Activated B cell treated with CpG ODN at 0.5 μM for 24 hours (primary cell): ENCODE data around the gene LBHD1. TPM values are rescaled to one million over a fixed set of nuclear protein-coding genes. Genes with fewer than 3 reads are reported as not detected.

ENCODE experiments used
- ATAC-seq: fragments of 200-7000 bp; cut with Tn5 transposase; one replicate; pipeline ENCODE4 v1.10.0; 2021; ENCODE audit warnings: low read depth, mild to moderate bottlenecking, moderate library complexity
- CTCF ChIA-PET: fragments of 350-600 bp; sonication (Branson Sonifier 250); formaldehyde crosslinking; loops from one replicate; lab custom pipeline; 2021; ENCODE audit warnings: antibody characterized with exemption; lab: Charles Lee
- POLR2A ChIA-PET: fragments of 350-600 bp; sonication (Branson Sonifier 250); formaldehyde crosslinking; loops from one replicate; lab custom pipeline; 2021; ENCODE audit warnings: antibody characterized with exemption; lab: Charles Lee
- DNase-seq: peaks from one replicate; pipeline ENCODE4 v3.0.0; 2022
- H3K27ac Mint-ChIP-seq: one replicate; pipeline ENCODE4 v1.8.0; 2020; ENCODE audit warnings: mixed read lengths
- H3K27me3 Mint-ChIP-seq: one replicate; pipeline ENCODE4 v1.8.0; 2021; ENCODE audit warnings: mixed read lengths
- H3K36me3 Mint-ChIP-seq: one replicate; pipeline ENCODE4 v1.8.0; 2021; ENCODE audit warnings: low read depth, mixed read lengths
- H3K4me1 Mint-ChIP-seq: one replicate; pipeline ENCODE4 v1.8.0; 2021; ENCODE audit warnings: mixed read lengths
- H3K4me3 Mint-ChIP-seq: one replicate; pipeline ENCODE4 v1.8.0; 2020; ENCODE audit warnings: mild to moderate bottlenecking, mixed read lengths
- H3K9me3 Mint-ChIP-seq: one replicate; pipeline ENCODE4 v1.8.0; 2020; ENCODE audit warnings: mixed read lengths
- intact Hi-C: fragments of 100-400 bp; cut with micrococcal nuclease; formaldehyde crosslinking; loops from one replicate; pipeline ENCODE4 v1.15.1; 2024
- total RNA-seq: library from RNA; stranded (reverse); gene quantifications from 2 replicates; pipeline ENCODE4 v1.2.3, GENCODE V29; 2022
- TF ChIP-seq, protein P1 (sequence below): fragments of 200-600 bp; IDR thresholded peaks from one replicate; pipeline ENCODE4 v1.8.0; 2022; ENCODE audit warnings: antibody characterized with exemption, mild to moderate bottlenecking

LBHD1 gene
- total RNA-seq, 1 donor from 2014 or later = 24.9 TPM

DNA sequence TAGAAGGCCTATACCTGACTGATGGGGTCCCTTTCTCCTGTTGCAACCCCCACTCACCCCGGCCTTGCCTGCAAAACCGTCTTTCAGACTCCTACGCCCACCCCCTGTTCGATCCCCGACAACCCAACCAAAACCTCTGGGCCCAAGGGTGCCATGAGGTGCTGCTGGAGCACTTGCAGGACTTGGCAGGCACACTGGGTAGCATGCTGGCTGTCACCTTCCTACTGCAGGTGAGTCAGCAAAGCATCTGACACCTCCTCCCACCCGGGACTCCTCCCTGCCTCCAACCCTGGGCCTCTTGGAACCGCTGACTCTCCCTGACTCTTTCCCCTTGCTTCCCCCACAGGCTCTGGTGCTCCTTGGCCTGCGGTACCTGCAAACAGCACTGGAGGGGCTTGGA is 57.8 kb downstream of the LBHD1 start:
- TF ChIP-seq, protein P1, sequence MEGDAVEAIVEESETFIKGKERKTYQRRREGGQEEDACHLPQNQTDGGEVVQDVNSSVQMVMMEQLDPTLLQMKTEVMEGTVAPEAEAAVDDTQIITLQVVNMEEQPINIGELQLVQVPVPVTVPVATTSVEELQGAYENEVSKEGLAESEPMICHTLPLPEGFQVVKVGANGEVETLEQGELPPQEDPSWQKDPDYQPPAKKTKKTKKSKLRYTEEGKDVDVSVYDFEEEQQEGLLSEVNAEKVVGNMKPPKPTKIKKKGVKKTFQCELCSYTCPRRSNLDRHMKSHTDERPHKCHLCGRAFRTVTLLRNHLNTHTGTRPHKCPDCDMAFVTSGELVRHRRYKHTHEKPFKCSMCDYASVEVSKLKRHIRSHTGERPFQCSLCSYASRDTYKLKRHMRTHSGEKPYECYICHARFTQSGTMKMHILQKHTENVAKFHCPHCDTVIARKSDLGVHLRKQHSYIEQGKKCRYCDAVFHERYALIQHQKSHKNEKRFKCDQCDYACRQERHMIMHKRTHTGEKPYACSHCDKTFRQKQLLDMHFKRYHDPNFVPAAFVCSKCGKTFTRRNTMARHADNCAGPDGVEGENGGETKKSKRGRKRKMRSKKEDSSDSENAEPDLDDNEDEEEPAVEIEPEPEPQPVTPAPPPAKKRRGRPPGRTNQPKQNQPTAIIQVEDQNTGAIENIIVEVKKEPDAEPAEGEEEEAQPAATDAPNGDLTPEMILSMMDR = no peak
- Mint-ChIP-seq H3K9me3 (no peaks in the 10 kb centered on the region), H3K4me3 (no peak overlapping the region), H3K36me3 (peaks cover 40% of the 10 kb centered on the region), H3K27me3 (no peaks in the 10 kb centered on the region), H3K4me1 (peaks cover 18% of the 10 kb centered on the region), H3K27ac (peak overlapping the region; percentile 65)
- ChIA-PET CTCF (no interaction called here), POLR2A (interaction anchor here (1.4 to 5.8 kb wide), 4 partner anchors 13 to 64 kb away, joined by 4 to 63 read pairs (median 28); partner anchors contain the start of genes EEF1G, MTA2, TUT1 and UBXN1)
- intact Hi-C loops = loop anchor here (5.0 kb wide), 1 partner anchor 228 kb away; no protein-coding TSS in a partner anchor
- DNase-seq (no peak), ATAC-seq (no peak)

DNA sequence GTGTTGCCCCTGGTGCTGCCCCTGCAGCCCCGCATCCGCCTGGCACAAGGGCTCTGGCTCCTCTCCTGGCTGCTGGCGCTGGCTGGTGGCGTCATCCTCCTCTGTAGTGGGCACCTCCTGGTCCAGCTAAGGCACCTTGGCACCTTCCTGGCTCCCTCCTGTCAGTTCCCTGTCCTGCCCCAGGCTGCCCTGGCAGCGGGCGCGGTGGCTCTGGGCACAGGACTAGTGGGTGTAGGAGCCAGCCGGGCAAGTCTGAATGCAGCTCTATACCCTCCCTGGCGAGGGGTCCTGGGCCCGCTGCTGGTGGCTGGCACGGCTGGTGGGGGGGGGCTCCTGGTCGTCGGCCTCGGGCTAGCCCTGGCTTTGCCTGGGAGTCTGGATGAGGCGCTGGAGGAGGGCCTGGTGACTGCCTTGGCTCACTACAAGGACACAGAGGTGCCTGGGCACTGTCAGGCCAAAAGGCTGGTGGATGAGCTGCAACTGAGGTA is 58.7 kb downstream of the LBHD1 start:
- no peak overlapping the region for H3K4me3 Mint-ChIP-seq
- intact Hi-C loops = loop anchor here (1.0 to 5.0 kb wide), 4 partner anchors 33 to 229 kb away; partner anchors contain the start of gene GANAB
- no peaks in the 10 kb centered on the region for H3K9me3 Mint-ChIP-seq
- TF ChIP-seq, protein P1 = no peak
- H3K27ac Mint-ChIP-seq = peak overlapping the region; percentile 66
- POLR2A ChIA-PET = interaction anchor here (0.7 to 5.8 kb wide), 12 partner anchors 8 to 268 kb away, joined by 3 to 63 read pairs (median 6); partner anchors contain the start of genes B3GAT3, C11orf98, CSKMT and EEF1G
- ATAC-seq (no peak), DNase-seq (no peak)
- H3K4me1 Mint-ChIP-seq = peaks cover 22% of the 10 kb centered on the region
- CTCF ChIA-PET = interaction anchor here (0.8 kb wide), 1 partner anchor 36 kb away, joined by 3 read pairs; no protein-coding TSS in a partner anchor
- H3K36me3 Mint-ChIP-seq = peaks cover 42% of the 10 kb centered on the region
- no peaks in the 10 kb centered on the region for H3K27me3 Mint-ChIP-seq

Other genes starting within 250 kb of the LBHD1 start
- 246 and 248 TPM in 2 replicates for gene AHNAK, start 125.5 kb downstream of the LBHD1 start, total RNA-seq
- gene EEF1G, start 98.4 kb downstream of the LBHD1 start, total RNA-seq = 2,373 and 2,524 TPM in 2 replicates
- gene TUT1, start 80.7 kb downstream of the LBHD1 start, total RNA-seq = 27.8 and 30.9 TPM in 2 replicates
- gene MTA2, start 70.4 kb downstream of the LBHD1 start, total RNA-seq = 170 and 175 TPM in 2 replicates
- 115 and 128 TPM in 2 replicates for gene EML3, start 59.5 kb downstream of the LBHD1 start, total RNA-seq
- 0.89 and 2.6 TPM in 2 replicates for gene ROM1, start 59.0 kb downstream of the LBHD1 start, total RNA-seq
- 48.8 and 56.6 TPM in 2 replicates for gene B3GAT3, start 50.3 kb downstream of the LBHD1 start, total RNA-seq
- gene GANAB, start 25.7 kb downstream of the LBHD1 start, total RNA-seq = 187 and 189 TPM in 2 replicates
- 24.9 and 27.6 TPM in 2 replicates for gene INTS5, start 19.0 kb downstream of the LBHD1 start, total RNA-seq
- gene C11orf98, start 7.1 kb downstream of the LBHD1 start, total RNA-seq = 107 and 120 TPM in 2 replicates
- 50.5 and 52.1 TPM in 2 replicates for gene CSKMT, start 7.0 kb downstream of the LBHD1 start, total RNA-seq
- gene UQCC3, start 594 bp downstream of the LBHD1 start, total RNA-seq = 8.3 and 9.4 TPM in 2 replicates
- 204 and 205 TPM in 2 replicates for gene UBXN1, start 6.8 kb upstream of the LBHD1 start, total RNA-seq
- gene LRRN4CL, start 17.3 kb upstream of the LBHD1 start, total RNA-seq = 0.13 and 0.17 TPM in 2 replicates
- gene BSCL2, start 35.2 kb upstream of the LBHD1 start, total RNA-seq = 18.6 and 27.8 TPM in 2 replicates
- 1.8 and 2.7 TPM in 2 replicates for gene GNG3, start 35.4 kb upstream of the LBHD1 start, total RNA-seq
- gene HNRNPUL2, start 55.2 kb upstream of the LBHD1 start, total RNA-seq = 58.2 and 63.9 TPM in 2 replicates
- 35.5 and 44.0 TPM in 2 replicates for gene TTC9C, start 56.2 kb upstream of the LBHD1 start, total RNA-seq
- 17.6 and 19.9 TPM in 2 replicates for gene ZBTB3, start 81.9 kb upstream of the LBHD1 start, total RNA-seq
- 109 and 116 TPM in 2 replicates for gene POLR2G, start 89.3 kb upstream of the LBHD1 start, total RNA-seq
- 32.9 and 38.6 TPM in 2 replicates for gene TAF6L, start 99.1 kb upstream of the LBHD1 start, total RNA-seq
- gene TMEM179B, start 115.1 kb upstream of the LBHD1 start, total RNA-seq = 34.9 and 47.7 TPM in 2 replicates
- gene TMEM223, start 119.7 kb upstream of the LBHD1 start, total RNA-seq = 13.0 and 15.0 TPM in 2 replicates
- 89.1 and 91.6 TPM in 2 replicates for gene NXF1, start 133.2 kb upstream of the LBHD1 start, total RNA-seq
- gene STX5, start 159.8 kb upstream of the LBHD1 start, total RNA-seq = 58.4 and 71.5 TPM in 2 replicates
- gene TEX54, start 160.6 kb upstream of the LBHD1 start, total RNA-seq = 0.55 TPM in 1 of 2 replicates, not detected in the other
- gene WDR74, start 167.3 kb upstream of the LBHD1 start, total RNA-seq = 95.9 and 124 TPM in 2 replicates
- gene SLC3A2, start 208.6 kb upstream of the LBHD1 start, total RNA-seq = 270 and 274 TPM in 2 replicates
- not detected in 2 replicates for gene CHRM1, start 249.1 kb upstream of the LBHD1 start, total RNA-seq